Activated CD8-positive, alpha-beta memory T cell treated with anti-CD3 and anti-CD28 coated beads, Interleukin-2, amount 10 ng/mL, durations not matched to agents 7 days and 5 days (primary cell): ENCODE results near the gene NUP214. TPM values are rescaled to one million over a fixed set of nuclear protein-coding genes. Genes with fewer than 3 reads are reported as not detected.

Experiments used
- ATAC-seq: fragments of 150-1000 bp; cut with Tn5 transposase; one replicate; pipeline ENCODE4 v1.10.0; 2021; ENCODE audit warnings: moderate library complexity
- CTCF ChIA-PET: fragments of 350-600 bp; sonication (Branson Sonifier 250); formaldehyde crosslinking; loops from one replicate; lab custom pipeline; 2021; ENCODE audit warnings: antibody characterized with exemption; lab: Charles Lee
- DNase-seq: peaks from one replicate; pipeline ENCODE4 v3.0.0-alpha.2; 2020
- H3K27ac Mint-ChIP-seq: one replicate; pipeline ENCODE4 v1.8.0; 2021; ENCODE audit warnings: mild to moderate bottlenecking, mixed read lengths
- H3K27me3 Mint-ChIP-seq: one replicate; pipeline ENCODE4 v1.8.0; 2021; ENCODE audit warnings: mixed read lengths
- H3K36me3 Mint-ChIP-seq: one replicate; pipeline ENCODE4 v1.8.0; 2021; ENCODE audit warnings: mild to moderate bottlenecking, mixed read lengths
- H3K4me1 Mint-ChIP-seq: one replicate; pipeline ENCODE4 v1.8.0; 2021; ENCODE audit warnings: mixed read lengths
- H3K4me3 Mint-ChIP-seq: one replicate; pipeline ENCODE4 v1.8.0; 2021; ENCODE audit warnings: mild to moderate bottlenecking, moderate library complexity, mixed read lengths
- H3K9me3 Mint-ChIP-seq: one replicate; pipeline ENCODE4 v1.8.0; 2022; ENCODE audit warnings: low read depth, mixed read lengths
- total RNA-seq, 2 experiments: library from RNA; stranded (reverse); gene quantifications; one replicate each; pipeline ENCODE4 v1.2.3, GENCODE V29; 2021

NUP214 gene
- 10 to 100 TPM; 58.3 to 79.9 TPM for total RNA-seq

- peaks cover 27% of the 10 kb centered on the region for H3K36me3 Mint-ChIP-seq
- ATAC-seq (peak; percentile 99), DNase-seq (peak; percentile 100)
- no peaks in the 10 kb centered on the region for H3K27me3 Mint-ChIP-seq
- H3K27ac Mint-ChIP-seq = peak within 1 kb of the TSS; percentile 93
- H3K9me3 Mint-ChIP-seq = no peaks in the 10 kb centered on the region
- CTCF ChIA-PET = interaction anchor here (0.8 to 2.6 kb wide), 8 partner anchors 10 to 224 kb away, joined by 3 to 10 read pairs (median 3); no protein-coding TSS in a partner anchor
- peaks cover 36% of the 10 kb centered on the region for H3K4me1 Mint-ChIP-seq
- H3K4me3 Mint-ChIP-seq = peak within 1 kb of the TSS; percentile 86
Measured at GRCh38 chr9:131125288-131126058, at the start of gene NUP214. NUP214 (plus strand) TSS chr9:131125586; CDS start chr9:131125705, 119 bp downstream.

- no peak for ATAC-seq
Measured at GRCh38 chr9:131076347-131077195, 48.8 kb upstream of the NUP214 start.

DNA sequence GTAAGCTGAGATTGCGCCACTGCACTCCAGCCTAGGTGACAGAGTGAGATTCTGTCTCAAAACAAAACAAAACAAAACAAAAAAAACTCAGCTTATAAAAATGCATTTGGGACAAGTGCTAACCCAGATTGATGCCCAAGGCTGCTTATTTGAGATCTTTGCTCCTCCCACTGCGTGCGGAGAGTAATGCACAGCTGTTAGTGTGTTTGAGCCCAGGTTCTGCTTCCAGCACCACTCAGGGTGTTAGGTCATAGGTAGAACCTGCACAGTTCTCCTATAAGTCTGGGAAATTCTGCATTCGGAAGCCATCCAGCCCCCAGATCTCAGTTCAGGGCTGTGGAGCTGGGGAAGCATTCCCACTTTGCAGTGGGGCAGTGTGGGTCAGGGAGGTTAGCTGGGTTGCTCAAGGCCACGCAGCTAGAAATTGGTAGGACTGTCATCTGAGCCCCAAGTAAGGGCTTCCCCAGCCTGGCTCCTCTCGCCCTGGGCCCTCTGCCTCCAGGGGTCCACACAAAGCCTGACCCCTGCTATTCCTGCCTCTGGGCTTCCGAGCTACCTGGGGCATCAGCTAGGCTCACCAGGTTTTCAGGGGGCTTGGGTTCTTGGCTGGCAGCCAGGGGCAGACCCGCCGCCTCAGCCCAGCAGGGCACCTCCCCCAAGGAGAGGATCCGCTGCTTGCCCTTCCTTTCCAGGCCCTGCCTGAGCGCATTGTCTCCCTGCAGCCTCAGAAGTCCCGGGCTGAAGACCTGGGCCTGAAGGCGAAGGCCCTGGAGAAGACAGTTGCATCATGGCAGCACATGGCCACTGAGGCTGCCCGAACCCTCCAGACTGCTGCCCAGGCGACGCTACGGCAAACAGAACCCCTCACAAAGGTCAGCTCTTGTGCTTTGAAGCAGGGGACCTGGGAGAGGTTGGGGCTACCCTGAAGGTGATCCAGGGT lies 46.7 kb upstream of the NUP214 start:
- Mint-ChIP-seq H3K27ac (no peak overlapping the region), H3K36me3 (no peaks in the 10 kb centered on the region), H3K9me3 (no peaks in the 10 kb centered on the region), H3K4me3 (no peak overlapping the region), H3K4me1 (peaks cover 2% of the 10 kb centered on the region), H3K27me3 (no peaks in the 10 kb centered on the region)
- CTCF ChIA-PET = interaction anchor here (0.9 to 1.5 kb wide), 4 partner anchors 22 to 258 kb away, joined by 3 to 7 read pairs (median 3); no protein-coding TSS in a partner anchor
- no peak for DNase-seq
- ATAC-seq = no peak

More at GRCh38 chr9:131076347-131077195, 48.8 kb upstream of the NUP214 start:
- H3K36me3 Mint-ChIP-seq = no peaks in the 10 kb centered on the region
- no peaks in the 10 kb centered on the region for H3K27me3 Mint-ChIP-seq
- CTCF ChIA-PET = interaction anchor here (3.0 kb wide), 1 partner anchor 19 kb away, joined by 8 read pairs; no protein-coding TSS in a partner anchor
- no peak for DNase-seq
- no peak overlapping the region for H3K27ac Mint-ChIP-seq
- H3K9me3 Mint-ChIP-seq = no peaks in the 10 kb centered on the region
- H3K4me3 Mint-ChIP-seq = no peak overlapping the region
- peaks cover 2% of the 10 kb centered on the region for H3K4me1 Mint-ChIP-seq

- DNase-seq = no peak
- CTCF ChIA-PET = no interaction called here
- no peak for ATAC-seq
- Mint-ChIP-seq H3K36me3 (no peaks in the 10 kb centered on the region), H3K9me3 (no peaks in the 10 kb centered on the region), H3K4me1 (peaks cover 2% of the 10 kb centered on the region), H3K27ac (no peak overlapping the region), H3K4me3 (no peak overlapping the region), H3K27me3 (no peaks in the 10 kb centered on the region)
Measured at GRCh38 chr9:131080589-131080988, 44.8 kb upstream of the NUP214 start.

DNA sequence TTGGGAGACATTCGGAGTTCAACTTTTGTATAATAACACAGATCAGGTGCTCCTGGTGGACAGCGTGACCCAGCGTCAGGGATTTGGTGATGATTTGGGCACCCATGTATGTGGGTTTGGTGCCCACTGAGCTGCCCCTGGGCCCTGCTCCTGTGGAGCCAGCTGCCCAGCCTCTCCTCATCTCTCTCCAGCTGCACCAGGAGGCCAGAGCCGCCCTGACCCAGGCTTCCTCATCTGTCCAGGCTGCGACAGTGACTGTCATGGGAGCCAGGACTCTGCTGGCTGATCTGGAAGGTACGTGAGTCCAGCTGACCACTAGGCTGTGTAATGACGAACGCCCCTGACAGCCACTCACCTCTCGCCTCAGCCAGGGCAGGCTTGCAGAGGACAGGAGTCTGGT lies 43.5 kb upstream of the NUP214 start:
- Mint-ChIP-seq H3K27ac (no peak overlapping the region), H3K36me3 (no peaks in the 10 kb centered on the region), H3K9me3 (no peaks in the 10 kb centered on the region), H3K4me3 (no peak overlapping the region), H3K4me1 (no peaks in the 10 kb centered on the region), H3K27me3 (no peaks in the 10 kb centered on the region)
- CTCF ChIA-PET = no interaction called here
- no peak for ATAC-seq
- DNase-seq = no peak

- DNase-seq (no peak), ATAC-seq (no peak)
- Mint-ChIP-seq H3K4me1 (no peaks in the 10 kb centered on the region), H3K36me3 (no peaks in the 10 kb centered on the region), H3K9me3 (no peaks in the 10 kb centered on the region), H3K27me3 (no peaks in the 10 kb centered on the region), H3K4me3 (no peak overlapping the region), H3K27ac (no peak overlapping the region)
- CTCF ChIA-PET = interaction anchor here (1.0 kb wide), 1 partner anchor 37 kb away, joined by 3 read pairs; no protein-coding TSS in a partner anchor
Measured at GRCh38 chr9:131082774-131083512, 42.4 kb upstream of the NUP214 start.

GRCh38 chr9:131084661-131085369 lies 40.6 kb upstream of the NUP214 start:
- Mint-ChIP-seq H3K36me3 (no peaks in the 10 kb centered on the region), H3K27ac (no peak overlapping the region), H3K4me3 (no peak overlapping the region), H3K27me3 (no peaks in the 10 kb centered on the region), H3K9me3 (no peaks in the 10 kb centered on the region), H3K4me1 (no peaks in the 10 kb centered on the region)
- ATAC-seq (no peak), DNase-seq (no peak)
- CTCF ChIA-PET = no interaction called here

DNA sequence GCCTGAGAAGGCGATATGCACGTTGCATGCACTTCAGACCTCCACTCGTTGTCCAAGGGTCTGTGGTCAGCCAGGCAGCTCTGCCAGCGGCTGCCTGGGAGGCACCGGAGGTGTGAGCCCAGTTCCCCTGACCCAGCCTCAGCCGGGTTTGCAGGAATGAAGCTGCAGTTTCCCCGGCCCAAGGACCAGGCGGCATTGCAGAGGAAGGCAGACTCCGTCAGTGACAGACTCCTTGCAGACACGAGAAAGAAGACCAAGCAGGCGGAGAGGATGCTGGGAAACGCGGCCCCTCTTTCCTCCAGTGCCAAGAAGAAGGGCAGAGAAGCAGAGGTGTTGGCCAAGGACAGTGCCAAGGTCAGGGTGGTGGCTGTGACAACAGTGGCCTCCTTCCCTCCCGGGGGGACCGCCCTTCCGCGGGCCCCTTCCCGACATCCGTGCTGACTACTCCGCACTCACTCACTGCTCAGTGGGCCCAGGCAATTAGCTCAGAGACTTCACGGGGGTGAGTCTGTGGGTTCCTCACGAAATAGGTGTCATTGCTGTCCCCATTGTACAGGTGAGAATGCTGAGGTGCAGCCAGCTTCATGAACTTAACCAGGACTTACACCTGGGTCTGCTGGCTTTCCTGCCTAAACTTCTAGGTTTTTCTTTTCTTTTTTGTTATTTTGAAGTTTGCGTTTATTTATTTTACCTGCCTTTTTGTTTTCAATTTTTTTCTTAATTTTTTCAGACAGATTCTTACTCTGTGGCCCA lies 39.8 kb upstream of the NUP214 start:
- Mint-ChIP-seq H3K4me3 (no peak overlapping the region), H3K9me3 (no peaks in the 10 kb centered on the region), H3K27ac (no peak overlapping the region), H3K27me3 (no peaks in the 10 kb centered on the region), H3K36me3 (no peaks in the 10 kb centered on the region), H3K4me1 (no peaks in the 10 kb centered on the region)
- CTCF ChIA-PET = interaction anchor here (0.6 kb wide), 1 partner anchor 295 kb away, joined by 3 read pairs; no protein-coding TSS in a partner anchor
- DNase-seq = no peak
- ATAC-seq = no peak

DNA sequence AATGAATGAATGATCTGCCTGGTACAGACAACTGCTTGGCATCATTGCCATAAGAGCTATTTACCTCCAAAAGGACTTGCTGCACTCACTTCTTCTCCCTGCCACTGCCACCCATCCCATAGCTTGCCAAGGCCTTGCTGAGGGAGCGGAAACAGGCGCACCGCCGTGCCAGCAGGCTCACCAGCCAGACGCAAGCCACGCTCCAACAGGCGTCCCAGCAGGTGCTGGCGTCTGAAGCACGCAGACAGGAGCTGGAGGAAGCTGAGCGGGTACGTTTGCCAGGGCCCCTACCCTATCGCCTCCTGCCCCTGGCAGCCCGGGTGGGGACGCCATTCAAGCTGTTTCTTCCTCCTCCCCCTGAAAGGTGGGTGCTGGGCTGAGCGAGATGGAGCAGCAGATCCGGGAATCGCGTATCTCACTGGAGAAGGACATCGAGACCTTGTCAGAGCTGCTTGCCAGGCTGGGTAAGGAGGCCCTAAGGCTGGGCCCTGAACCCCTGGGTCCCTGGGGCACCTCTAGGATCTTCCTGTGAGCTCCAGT lies 38.0 kb upstream of the NUP214 start:
- Mint-ChIP-seq H3K36me3 (no peaks in the 10 kb centered on the region), H3K9me3 (no peaks in the 10 kb centered on the region), H3K27ac (no peak overlapping the region), H3K27me3 (no peaks in the 10 kb centered on the region), H3K4me3 (no peak overlapping the region), H3K4me1 (no peaks in the 10 kb centered on the region)
- DNase-seq (no peak), ATAC-seq (no peak)
- CTCF ChIA-PET = no interaction called here

DNA sequence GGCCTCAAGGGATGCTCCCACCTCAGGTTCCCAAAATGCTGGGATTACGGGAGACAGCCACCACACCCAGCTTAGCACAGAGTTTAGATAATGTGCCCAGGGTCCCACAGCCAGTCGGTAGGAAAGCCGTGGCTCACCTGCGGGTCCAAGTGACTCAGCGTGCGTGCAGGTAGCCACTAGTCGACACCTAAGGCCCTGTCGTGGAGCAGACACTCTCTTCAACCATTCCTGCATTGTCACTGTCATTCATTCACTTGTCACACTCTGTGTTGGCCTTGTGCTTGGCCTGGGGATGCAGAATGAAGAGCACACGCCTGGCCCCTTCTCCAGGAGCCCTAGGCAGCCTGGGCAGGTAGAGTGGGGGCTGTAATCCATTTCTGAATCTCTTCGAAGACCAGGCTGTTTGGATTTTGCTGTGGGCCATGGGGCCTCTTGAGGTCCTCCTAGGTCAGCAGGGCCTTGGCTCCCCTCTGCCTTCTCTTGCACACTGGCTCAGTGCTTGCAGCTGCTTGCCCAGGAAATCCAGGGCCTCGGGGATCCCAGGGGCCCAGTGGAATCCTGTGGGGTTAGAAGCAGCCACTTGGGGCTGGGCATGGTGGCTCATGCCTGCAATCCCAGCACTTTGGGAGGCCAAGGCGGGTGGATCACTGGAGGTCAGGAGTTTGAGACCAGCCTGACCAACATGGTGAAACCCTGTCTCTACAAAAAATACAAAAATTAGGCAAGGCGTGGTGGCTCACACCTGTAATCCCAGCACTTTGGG lies 35.2 kb upstream of the NUP214 start:
- ATAC-seq = no peak
- H3K9me3 Mint-ChIP-seq = no peaks in the 10 kb centered on the region

More for the DNA sequence above, 35.2 kb upstream of the NUP214 start:
- CTCF ChIA-PET = no interaction called here
- Mint-ChIP-seq H3K4me3 (no peak overlapping the region), H3K4me1 (no peaks in the 10 kb centered on the region), H3K27ac (no peak overlapping the region), H3K27me3 (peaks cover 15% of the 10 kb centered on the region), H3K36me3 (no peaks in the 10 kb centered on the region)
- DNase-seq = no peak
